OCI-LY1 (cell line): Measurements from ENCODE around the gene CLASP2.

Source experiments
- H2AFZ ChIP-seq: fragments of 200-600 bp; sonication (generic), shearing (Covaris generic); 2 replicates; pipeline ENCODE4 v1.6.0; 2014; ENCODE audit warnings: antibody characterized with exemption, mild to moderate bottlenecking, low read length
- H3F3A ChIP-seq: fragments of 200-600 bp; sonication (generic), shearing (Covaris generic); 2 replicates; pipeline ENCODE4 v1.6.0; 2014; ENCODE audit warnings: mild to moderate bottlenecking, antibody characterized with exemption, low read length, moderate library complexity; ENCODE audit not compliant: insufficient read depth
- H3K27ac ChIP-seq: fragments of 200-600 bp; sonication (generic); 2 replicates; pipeline ENCODE4 v1.5.1; 2014; ENCODE audit warnings: low read length, mixed run types, mild to moderate bottlenecking, low read depth; ENCODE audit not compliant: poor library complexity, severe bottlenecking
- H3K27me3 ChIP-seq: fragments of 200-600 bp; sonication (generic); 2 replicates; pipeline ENCODE4 v1.6.0; 2014; ENCODE audit warnings: antibody characterized with exemption, mild to moderate bottlenecking, low read length, moderate library complexity; ENCODE audit not compliant: insufficient read depth
- H3K36me3 ChIP-seq: fragments of 200-600 bp; sonication (generic); 2 replicates; pipeline ENCODE4 v1.6.1; 2014; ENCODE audit warnings: mild to moderate bottlenecking, antibody characterized with exemption, low read length, moderate library complexity, mixed read lengths; ENCODE audit not compliant: insufficient read depth
- H3K4me1 ChIP-seq: fragments of 200-600 bp; sonication (generic); 2 replicates; pipeline ENCODE4 v1.5.1; 2014; ENCODE audit warnings: mild to moderate bottlenecking, low read length, moderate library complexity; ENCODE audit not compliant: insufficient read depth, severe bottlenecking
- H3K4me2 ChIP-seq: fragments of 200-600 bp; sonication (generic), shearing (Covaris generic); 2 replicates; pipeline ENCODE4 v1.6.1; 2014; ENCODE audit warnings: low read length
- H3K4me3 ChIP-seq: fragments of 200-600 bp; sonication (generic); 2 replicates; pipeline ENCODE4 v1.5.1; 2014; ENCODE audit warnings: low read length, low read depth, mild to moderate bottlenecking, mixed read lengths; ENCODE audit not compliant: poor library complexity, severe bottlenecking
- H3K79me2 ChIP-seq: fragments of 200-600 bp; shearing (Covaris generic); 2 replicates; pipeline ENCODE4 v1.6.1; 2016; ENCODE audit warnings: mixed run types, low read length, mixed read lengths; ENCODE audit not compliant: insufficient read depth
- H3K9ac ChIP-seq: fragments of 200-600 bp; sonication (generic), shearing (Covaris generic); 2 replicates; pipeline ENCODE4 v1.6.1; 2014; ENCODE audit warnings: mild to moderate bottlenecking, low read length, mixed read lengths
- H3K9me2 ChIP-seq: fragments of 200-600 bp; sonication (generic), shearing (Covaris generic); 2 replicates; pipeline ENCODE4 v1.6.1; 2014; ENCODE audit warnings: low read depth, mild to moderate bottlenecking, low read length, mixed read lengths
- H3K9me3 ChIP-seq: fragments of 200-600 bp; shearing (Covaris generic); 2 replicates; pipeline ENCODE4 v1.6.1; 2014; ENCODE audit warnings: low read length, mixed read lengths
- H4K20me1 ChIP-seq: fragments of 200-600 bp; sonication (generic), shearing (Covaris generic); 2 replicates; pipeline ENCODE4 v1.6.0; 2016; ENCODE audit warnings: mild to moderate bottlenecking, low read length; ENCODE audit not compliant: insufficient read depth
- EZH2 ChIP-seq: fragments of 200-600 bp; sonication (generic), shearing (Covaris generic); IDR thresholded peaks from 2 replicates; pipeline ENCODE4 v1.8.0; 2017; ENCODE audit warnings: borderline replicate concordance, mixed run types, mild to moderate bottlenecking, antibody characterized with exemption, low read length, moderate library complexity, mixed read lengths
- TF ChIP-seq, protein P1 (sequence below): fragments of 200-600 bp; sonication (generic), shearing (Covaris generic); IDR thresholded peaks from 2 replicates; pipeline ENCODE4 v1.5.1; 2017; ENCODE audit warnings: mild to moderate bottlenecking, antibody characterized with exemption, low read length, moderate library complexity, mixed read lengths

CLASP2 gene

DNA sequence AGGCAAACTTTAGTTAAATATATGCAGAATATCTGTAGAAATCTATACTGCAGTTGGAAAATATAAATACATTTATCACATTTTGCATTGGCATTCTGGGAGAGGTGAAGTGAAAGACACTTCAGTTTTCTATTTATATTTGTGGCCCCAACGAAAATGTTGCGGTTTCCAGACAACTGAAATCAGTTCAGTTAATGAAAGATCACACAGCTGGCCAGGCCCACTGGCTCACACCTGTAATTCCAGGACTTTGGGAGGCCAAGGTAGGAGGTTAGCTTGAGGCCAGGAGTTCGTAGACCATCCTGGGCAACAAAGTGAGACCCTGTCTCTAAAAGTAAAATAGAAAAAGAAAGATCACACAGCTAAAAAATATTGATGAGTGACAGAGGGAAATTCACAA lies 11.9 kb upstream of the CLASP2 start:
- no peaks in the 10 kb centered on the region for H4K20me1 ChIP-seq
- H3K4me2 ChIP-seq = no peak overlapping the region
- H3K36me3 ChIP-seq = no peaks in the 10 kb centered on the region
- no peaks in the 10 kb centered on the region for H3K79me2 ChIP-seq
- H3K9me3 ChIP-seq = peaks cover 14% of the 10 kb centered on the region
- no peak overlapping the region for H3K27ac ChIP-seq
- no peak overlapping the region for H3K9ac ChIP-seq
- H3F3A ChIP-seq = no peaks in the 10 kb centered on the region
- H3K9me2 ChIP-seq = no peaks in the 10 kb centered on the region
- no peak for TF ChIP-seq EZH2
- TF ChIP-seq, protein P1, sequence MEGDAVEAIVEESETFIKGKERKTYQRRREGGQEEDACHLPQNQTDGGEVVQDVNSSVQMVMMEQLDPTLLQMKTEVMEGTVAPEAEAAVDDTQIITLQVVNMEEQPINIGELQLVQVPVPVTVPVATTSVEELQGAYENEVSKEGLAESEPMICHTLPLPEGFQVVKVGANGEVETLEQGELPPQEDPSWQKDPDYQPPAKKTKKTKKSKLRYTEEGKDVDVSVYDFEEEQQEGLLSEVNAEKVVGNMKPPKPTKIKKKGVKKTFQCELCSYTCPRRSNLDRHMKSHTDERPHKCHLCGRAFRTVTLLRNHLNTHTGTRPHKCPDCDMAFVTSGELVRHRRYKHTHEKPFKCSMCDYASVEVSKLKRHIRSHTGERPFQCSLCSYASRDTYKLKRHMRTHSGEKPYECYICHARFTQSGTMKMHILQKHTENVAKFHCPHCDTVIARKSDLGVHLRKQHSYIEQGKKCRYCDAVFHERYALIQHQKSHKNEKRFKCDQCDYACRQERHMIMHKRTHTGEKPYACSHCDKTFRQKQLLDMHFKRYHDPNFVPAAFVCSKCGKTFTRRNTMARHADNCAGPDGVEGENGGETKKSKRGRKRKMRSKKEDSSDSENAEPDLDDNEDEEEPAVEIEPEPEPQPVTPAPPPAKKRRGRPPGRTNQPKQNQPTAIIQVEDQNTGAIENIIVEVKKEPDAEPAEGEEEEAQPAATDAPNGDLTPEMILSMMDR = no peak
- H3K4me3 ChIP-seq = no peak overlapping the region
- H2AFZ ChIP-seq = no peak overlapping the region
- H3K4me1 ChIP-seq = peaks cover 8% of the 10 kb centered on the region
- H3K27me3 ChIP-seq = no peaks in the 10 kb centered on the region

DNA sequence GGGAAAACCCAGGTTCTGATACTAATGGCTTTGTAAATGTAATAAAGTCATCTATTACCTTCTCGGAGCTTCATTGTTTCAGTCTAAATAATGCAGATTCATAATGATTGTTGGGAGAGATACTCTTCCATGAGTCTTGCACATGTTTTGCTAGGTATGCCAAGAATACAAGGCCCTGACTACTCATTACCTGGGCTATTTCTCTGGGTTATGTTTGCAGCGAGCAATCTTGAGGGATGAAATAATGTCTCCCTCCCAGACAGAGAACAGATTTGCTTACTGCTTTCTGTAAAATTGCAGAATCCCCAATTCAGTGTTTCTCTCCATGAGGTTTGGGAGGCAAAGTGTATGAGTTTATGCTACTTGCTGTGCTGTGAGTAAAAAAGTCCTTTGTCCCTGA lies 6.2 kb upstream of the CLASP2 start:
- Histone ChIP-seq H3K4me2 (no peak overlapping the region), H4K20me1 (no peaks in the 10 kb centered on the region), H3K27me3 (no peaks in the 10 kb centered on the region), H3K36me3 (no peaks in the 10 kb centered on the region), H3K4me1 (no peaks in the 10 kb centered on the region), H3K79me2 (no peaks in the 10 kb centered on the region), H3K9me3 (no peaks in the 10 kb centered on the region), H3K9me2 (no peaks in the 10 kb centered on the region), H3K4me3 (no peak overlapping the region), H3K9ac (no peak overlapping the region), H2AFZ (no peak overlapping the region), H3K27ac (no peak overlapping the region), H3F3A (no peaks in the 10 kb centered on the region)
- TF ChIP-seq EZH2 = no peak
- TF ChIP-seq, protein P1 = no peak

DNA sequence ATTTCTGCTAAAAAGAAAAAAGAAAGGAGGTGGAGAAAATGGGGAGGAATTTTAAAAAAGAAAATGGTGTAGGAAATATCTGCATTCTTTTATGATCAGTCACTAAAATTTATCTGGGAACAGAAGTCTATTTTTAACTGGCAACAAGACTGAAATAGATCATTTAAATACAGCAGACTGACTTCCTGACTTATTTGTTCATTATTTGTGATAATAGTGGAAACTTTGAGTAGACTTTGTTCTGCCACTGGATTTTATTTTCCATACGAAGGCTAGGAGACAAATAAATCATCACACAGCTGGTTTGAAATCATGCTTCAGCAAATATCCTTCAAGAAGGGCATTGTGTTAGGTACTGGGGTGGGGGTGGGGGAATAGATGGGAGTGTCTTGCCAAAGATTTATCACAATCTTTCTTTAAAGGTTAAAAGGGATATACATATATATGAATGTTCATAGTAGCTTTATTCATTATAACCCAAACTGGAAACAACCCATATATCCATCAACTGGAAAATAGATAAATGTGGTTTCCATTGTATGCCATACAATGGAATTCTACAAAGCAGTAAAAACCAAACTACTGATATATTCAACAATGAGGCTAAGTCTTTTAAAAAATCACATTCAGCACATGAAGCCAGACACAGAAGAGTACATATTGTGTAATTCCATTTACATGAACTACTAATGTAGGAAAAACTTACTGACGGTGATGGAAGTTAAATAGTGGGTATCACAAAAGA lies 4.7 kb upstream of the CLASP2 start:
- TF ChIP-seq EZH2 = no peak
- TF ChIP-seq, protein P1 = no peak
- H3K4me2 ChIP-seq = no peak overlapping the region
- no peaks in the 10 kb centered on the region for H3K27me3 ChIP-seq
- no peaks in the 10 kb centered on the region for H3K79me2 ChIP-seq
- no peak overlapping the region for H3K4me3 ChIP-seq
- no peaks in the 10 kb centered on the region for H4K20me1 ChIP-seq
- no peak overlapping the region for H3K27ac ChIP-seq
- H3K9ac ChIP-seq = no peak overlapping the region
- H3K9me2 ChIP-seq = no peaks in the 10 kb centered on the region
- no peak overlapping the region for H2AFZ ChIP-seq
- no peaks in the 10 kb centered on the region for H3K9me3 ChIP-seq
- H3F3A ChIP-seq = no peaks in the 10 kb centered on the region
- H3K4me1 ChIP-seq = peaks cover 7% of the 10 kb centered on the region
- H3K36me3 ChIP-seq = no peaks in the 10 kb centered on the region
